NCI-H128 (cell line): Measurements from ENCODE around the gene TPD52L1.
"Not testable (repeated sequence)": the region's sequence is repeated elsewhere in the genome, so short reads cannot be mapped to it uniquely, and the experiment has no call there.

ENCODE experiments used
- DNase-seq: peaks from one replicate; lab custom pipeline; 2025; ENCODE audit not compliant: unreplicated experiment; lab: John Stamatoyannopoulos, UW

The TPD52L1 gene

DNA sequence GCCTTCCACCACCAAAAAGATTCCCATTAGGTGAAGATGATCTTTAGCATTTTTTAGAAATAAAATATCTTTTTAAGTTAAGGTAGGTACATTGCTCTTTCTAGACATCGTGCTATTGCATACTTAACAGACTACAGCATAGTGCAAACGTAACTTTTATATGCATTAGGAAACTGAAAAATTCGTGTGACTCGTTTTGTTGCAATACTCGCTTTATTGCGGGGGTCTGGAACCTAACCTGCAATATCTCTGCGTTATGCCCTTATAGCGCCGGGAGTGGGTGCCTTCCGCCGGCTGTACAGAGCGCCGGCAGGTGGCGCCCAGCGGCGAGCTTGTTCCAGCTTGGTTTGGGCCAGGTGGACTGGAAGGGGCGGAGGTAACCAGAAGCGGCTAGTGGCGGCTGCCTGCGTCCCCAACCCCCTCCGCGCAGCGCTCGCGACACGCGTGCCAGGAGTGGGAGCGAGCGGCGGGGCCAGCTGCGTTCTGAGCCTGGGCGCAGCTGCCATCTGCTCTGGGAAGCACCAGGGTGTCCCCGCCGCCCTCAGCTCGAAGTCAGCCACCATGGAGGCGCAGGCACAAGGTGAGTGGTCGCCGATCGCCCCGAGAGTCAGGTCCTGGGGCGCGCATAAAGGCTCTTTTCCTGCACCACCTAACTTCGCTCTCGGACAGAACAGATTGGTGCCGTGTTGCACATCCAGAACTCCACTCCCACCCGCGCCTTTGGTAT lies at the start of gene TPD52L1:
TSS of gene TPD52L1 (plus strand) at position 383 of the 727 bp plus-strand sequence. CDS start at position 562, 179 bp downstream.
- DNase-seq = no peak

DNA sequence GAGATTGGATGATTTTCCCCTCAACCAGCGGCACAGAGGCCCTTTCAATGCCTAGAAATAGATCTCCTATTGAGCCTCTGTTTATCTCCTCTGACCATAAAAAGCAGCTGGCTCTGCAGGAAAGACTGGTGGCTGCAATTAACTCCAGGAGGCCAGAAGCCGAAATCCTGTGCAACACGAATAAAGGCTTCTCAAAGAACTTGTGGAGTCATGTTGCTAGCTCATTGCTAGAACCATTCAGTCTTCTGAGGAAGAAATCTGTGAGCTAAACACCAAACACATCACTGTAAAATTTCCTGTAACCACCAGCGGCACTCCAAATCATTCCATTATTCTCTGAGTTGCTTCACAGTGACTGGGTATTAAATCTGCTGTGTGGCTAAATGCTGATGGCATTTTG lies 49.1 kb upstream of the TPD52L1 start:
- DNase-seq = no peak

- DNase-seq = no peak
Measured at GRCh38 chr6:125107048-125107447, 46.5 kb upstream of the TPD52L1 start.

DNA sequence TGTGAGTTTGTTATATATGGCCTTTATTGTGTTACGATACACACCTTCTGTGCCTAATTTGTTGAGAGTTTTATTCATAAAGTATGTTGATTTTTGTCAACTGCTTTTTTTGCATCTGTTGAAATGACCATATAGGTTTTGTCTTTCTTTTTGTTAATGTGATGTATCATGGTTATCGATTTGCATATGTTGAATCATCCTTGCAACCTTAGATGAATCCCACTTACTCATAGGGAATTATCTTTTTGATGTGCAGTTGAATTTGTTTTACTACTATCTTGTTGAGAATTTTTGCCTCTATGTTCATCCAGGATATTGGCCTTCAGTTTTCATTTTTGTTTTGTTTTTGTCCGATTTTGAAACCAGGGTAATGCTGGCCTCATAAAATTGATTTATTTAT lies 45.7 kb upstream of the TPD52L1 start:
- no peak for DNase-seq

DNA sequence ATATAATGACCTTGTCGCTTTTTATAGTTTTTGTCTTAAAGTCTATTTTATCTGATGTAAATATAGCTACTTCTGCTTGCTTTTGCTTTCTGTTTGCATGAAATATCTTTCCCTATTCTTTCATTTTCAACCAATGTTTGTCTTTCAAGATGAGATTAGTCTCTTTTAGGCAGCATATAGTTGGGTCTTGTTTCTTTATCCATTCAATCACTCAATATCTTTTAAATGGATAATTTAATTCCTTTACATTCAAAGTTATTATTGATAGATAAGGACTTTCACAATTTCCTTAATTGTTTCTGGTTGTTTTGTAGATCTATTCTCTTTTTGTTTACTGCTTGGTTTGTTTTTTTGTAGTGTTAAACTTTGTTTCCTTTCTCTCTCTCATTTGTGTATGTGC lies 43.5 kb upstream of the TPD52L1 start:
- no peak for DNase-seq

GRCh38 chr6:125111219-125111983 lies 42.2 kb upstream of the TPD52L1 start:
- no peak for DNase-seq

DNA sequence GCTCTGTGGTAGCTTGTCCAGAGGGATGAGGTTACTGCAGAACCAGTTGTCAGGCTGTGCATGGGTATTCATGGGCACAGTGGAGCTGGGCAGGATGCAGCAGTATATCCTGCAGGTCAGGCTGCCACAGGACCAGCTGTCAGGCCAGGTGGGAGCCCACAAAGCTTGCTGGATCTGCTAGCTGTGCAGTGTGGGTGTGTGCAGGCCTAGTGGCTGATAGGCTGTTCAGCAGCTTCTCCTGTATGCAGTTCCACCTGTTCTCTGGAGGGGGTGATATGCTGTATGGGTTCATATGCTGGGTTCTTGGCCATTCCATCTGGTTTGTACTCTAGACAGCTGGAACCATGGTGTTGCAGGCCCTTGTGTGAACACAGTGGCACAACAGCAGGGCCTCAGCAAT lies 40.6 kb upstream of the TPD52L1 start:
- no peak for DNase-seq

GRCh38 chr6:125114248-125114858 lies 39.2 kb upstream of the TPD52L1 start:
- DNase-seq = peak; percentile 33

DNA sequence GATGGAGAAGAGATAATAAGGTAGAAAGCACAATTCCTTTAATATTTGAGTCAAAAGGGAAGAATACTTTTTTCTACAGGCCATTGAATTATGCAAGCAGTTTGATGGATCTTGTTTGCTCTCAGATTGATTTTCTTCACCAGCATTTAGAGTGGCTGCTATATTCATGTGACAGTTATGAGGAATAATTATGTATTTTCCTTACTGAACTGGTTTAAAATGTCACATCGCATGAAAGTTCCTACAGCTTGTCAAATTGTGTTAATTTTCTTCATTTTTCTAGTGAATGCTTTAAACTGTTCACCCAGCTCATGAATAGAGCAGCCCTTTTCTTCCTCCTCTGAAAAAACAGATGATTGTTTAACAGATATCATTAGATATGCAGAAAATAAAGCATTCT lies 37.4 kb upstream of the TPD52L1 start:
- no peak for DNase-seq

DNA sequence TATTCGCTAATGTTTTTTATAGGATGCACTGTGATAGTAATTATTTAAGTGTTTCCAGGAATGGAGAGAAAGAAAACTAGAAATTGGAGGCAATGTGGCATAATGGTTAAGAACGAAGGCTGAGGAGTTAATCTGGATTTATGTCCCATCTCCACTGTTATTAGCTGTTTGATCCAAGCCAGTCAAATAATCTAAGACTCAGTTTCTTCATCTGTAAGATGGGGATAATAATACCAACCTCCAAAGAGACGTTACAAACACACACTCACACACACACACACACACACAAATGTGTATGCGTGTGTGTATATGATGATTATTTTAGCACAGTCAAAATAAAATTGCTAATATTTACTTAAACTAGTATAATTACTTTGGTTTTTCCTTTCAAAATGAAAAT lies 36.9 kb upstream of the TPD52L1 start:
- DNase-seq = no peak

DNA sequence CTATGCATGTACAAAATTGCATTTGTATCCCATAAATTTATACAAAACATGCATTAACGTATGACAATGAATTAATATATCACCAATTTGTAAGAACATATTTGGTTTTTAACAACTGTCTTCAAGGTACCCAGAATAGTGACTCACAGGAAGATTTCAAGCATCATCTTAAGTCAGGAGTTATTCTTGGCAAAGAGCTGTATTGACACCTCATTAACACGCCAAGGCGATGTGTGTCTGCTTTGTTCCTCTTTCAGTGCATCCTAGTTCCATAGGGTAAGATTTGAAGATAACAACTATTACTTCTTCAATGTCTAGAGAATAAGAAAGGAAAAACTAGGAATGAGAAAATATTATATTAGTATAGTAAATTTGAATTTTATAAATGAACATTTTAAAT lies 35.8 kb upstream of the TPD52L1 start:
- DNase-seq = no peak

DNA sequence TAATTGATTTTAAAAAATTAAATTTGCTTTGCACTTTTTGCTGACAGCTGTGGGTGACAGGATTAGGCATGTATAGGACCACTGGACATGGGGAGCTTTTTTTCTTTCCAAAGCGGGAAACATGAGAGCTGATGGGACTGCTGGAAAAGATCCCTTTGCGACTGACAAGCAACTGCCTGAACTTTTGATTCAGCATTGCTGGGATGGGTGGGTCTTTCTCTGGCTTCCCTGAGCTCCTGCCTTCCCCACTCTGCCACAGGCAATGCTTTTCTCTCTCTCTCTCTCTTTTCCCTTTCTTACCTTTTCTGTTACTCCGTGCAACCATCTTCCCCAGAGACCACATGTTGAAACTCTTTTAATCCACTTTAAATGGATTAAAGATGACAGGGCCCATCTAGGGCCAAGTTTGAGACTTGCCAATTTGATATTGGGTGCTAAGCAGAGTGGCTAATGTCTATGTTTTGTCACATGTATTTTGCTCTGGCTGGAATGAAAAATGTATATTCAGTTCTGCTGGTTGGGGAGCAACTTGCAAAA lies 33.5 kb upstream of the TPD52L1 start:
- no peak for DNase-seq

- no peak for DNase-seq
Measured at GRCh38 chr6:125121894-125122293, 31.7 kb upstream of the TPD52L1 start.

DNA sequence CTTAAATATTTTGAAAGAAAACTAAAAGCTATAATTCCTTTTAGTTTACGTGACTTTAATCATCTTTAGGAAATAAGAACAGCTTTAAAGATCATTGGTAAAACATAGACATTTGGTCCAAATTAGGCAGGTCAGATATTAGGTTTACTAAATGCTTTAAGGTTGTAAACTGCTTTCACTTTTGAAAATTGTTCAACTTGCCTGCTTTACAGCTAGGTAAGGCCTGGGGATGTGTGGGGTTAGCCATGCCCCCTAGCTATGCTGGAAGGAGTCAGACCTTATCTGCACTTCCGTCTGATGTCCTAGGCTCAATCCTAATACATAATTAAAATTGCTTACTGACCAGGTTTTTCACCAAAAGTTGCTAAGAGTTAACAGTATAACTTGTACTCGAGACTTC lies 30.5 kb upstream of the TPD52L1 start:
- DNase-seq = no peak

GRCh38 chr6:125123468-125124048 lies 30.0 kb upstream of the TPD52L1 start:
- no peak for DNase-seq

DNA sequence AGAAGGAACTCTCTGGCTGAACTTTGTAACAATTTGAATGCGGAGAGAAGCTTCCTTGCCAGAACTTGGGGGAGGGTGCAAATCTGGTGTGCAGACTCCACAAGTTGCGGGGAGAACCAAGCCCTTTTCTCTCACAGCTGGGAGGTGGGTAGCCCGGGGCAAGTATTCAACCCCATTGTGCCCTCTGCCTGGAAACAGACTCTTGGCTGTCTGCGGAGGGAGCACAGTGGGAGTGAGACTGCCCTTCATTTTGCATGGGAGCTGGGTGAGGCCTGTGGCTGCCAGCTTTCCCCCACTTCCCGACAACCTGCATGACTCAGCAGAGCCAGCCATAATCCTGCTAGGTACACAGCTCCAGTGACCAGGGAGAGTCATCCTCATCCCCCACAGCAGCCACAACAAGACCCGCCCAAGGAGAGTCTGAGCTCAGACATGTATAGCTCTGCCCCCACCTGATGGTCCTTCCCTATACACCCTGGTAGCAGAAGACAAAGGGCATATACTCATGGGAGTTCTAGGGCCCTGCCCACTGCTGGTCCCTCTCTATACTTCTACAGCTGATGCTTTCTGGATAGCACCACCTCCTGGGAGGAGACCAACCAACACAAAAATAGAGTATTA lies 29.4 kb upstream of the TPD52L1 start:
- no peak for DNase-seq

- not testable (repeated sequence) for DNase-seq
Measured at GRCh38 chr6:125125856-125126255, 27.7 kb upstream of the TPD52L1 start.

GRCh38 chr6:125129354-125129753 lies 24.2 kb upstream of the TPD52L1 start:
- no peak for DNase-seq

DNA sequence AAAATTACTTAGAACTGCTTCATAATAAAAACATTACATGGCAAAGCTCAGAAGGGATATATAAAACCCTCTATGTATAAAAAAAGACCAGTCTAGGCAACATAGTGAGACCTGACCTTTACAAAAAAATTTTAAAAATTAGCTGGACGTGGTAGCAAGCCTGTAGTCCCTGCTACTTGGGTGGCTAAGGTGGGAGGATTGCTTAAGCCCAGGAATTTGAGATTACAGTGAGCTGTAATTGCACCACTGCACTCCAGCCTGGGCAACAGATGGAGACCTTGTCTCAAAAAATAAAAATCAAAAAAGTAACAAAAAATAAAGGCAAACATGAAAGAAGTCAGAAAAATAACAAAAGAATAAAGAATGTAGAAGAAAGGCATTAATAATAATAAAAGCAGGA lies 21.5 kb upstream of the TPD52L1 start:
- DNase-seq = no peak

- DNase-seq = no peak
Measured at GRCh38 chr6:125136378-125136777, 17.2 kb upstream of the TPD52L1 start.

- DNase-seq = no peak
Measured at GRCh38 chr6:125138083-125138482, 15.5 kb upstream of the TPD52L1 start.
